Measurements from ENCODE around the gene STPG3. TPM values are rescaled to one million over a fixed set of nuclear protein-coding genes. Genes with fewer than 3 reads are reported as not detected.

STPG3 gene
- total and polyA plus RNA-seq, 2 of the 13 experiments (the other 11 are each of a cell fraction or from before 2014, with no cell fraction given), result not detected

DNA sequence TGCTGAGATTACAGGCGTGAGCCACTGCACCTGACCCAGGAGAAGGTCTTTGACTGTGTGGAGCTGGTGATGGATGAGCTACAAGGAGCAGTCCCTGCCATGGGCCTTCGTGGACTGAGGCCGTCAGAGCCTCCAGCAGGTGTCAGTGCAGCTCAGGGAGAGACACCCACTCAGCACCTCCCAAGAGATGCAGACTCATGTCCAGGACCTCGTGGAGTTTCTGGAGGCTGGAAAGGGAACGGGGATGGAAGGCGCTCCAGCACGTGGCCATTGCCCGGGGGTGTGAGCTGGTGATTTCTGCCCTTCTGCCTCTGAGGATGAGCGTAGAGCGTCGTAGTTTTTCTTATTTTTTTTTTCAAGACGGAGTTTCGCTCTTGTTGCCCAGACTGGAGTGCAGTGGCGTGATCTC lies 35.9 kb downstream of the STPG3 start (continued):
- TF ChIP-seq, protein P1, sequence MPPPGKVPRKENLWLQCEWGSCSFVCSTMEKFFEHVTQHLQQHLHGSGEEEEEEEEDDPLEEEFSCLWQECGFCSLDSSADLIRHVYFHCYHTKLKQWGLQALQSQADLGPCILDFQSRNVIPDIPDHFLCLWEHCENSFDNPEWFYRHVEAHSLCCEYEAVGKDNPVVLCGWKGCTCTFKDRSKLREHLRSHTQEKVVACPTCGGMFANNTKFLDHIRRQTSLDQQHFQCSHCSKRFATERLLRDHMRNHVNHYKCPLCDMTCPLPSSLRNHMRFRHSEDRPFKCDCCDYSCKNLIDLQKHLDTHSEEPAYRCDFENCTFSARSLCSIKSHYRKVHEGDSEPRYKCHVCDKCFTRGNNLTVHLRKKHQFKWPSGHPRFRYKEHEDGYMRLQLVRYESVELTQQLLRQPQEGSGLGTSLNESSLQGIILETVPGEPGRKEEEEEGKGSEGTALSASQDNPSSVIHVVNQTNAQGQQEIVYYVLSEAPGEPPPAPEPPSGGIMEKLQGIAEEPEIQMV (CRISPR knock-in tag; IDR thresholded peaks at IDR 0.05; ENCODE audit: low read depth), result no peak
- TF ChIP-seq, protein P2, sequence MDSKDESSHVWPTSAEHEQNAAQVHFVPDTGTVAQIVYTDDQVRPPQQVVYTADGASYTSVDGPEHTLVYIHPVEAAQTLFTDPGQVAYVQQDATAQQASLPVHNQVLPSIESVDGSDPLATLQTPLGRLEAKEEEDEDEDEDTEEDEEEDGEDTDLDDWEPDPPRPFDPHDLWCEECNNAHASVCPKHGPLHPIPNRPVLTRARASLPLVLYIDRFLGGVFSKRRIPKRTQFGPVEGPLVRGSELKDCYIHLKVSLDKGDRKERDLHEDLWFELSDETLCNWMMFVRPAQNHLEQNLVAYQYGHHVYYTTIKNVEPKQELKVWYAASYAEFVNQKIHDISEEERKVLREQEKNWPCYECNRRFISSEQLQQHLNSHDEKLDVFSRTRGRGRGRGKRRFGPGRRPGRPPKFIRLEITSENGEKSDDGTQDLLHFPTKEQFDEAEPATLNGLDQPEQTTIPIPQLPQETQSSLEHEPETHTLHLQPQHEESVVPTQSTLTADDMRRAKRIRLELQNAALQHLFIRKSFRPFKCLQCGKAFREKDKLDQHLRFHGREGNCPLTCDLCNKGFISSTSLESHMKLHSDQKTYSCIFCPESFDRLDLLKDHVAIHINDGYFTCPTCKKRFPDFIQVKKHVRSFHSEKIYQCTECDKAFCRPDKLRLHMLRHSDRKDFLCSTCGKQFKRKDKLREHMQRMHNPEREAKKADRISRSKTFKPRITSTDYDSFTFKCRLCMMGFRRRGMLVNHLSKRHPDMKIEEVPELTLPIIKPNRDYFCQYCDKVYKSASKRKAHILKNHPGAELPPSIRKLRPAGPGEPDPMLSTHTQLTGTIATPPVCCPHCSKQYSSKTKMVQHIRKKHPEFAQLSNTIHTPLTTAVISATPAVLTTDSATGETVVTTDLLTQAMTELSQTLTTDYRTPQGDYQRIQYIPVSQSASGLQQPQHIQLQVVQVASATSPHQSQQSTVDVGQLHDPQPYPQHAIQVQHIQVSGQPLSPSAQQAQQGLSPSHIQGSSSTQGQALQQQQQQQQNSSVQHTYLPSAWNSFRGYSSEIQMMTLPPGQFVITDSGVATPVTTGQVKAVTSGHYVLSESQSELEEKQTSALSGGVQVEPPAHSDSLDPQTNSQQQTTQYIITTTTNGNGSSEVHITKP (CRISPR knock-in tag; IDR thresholded peaks at IDR 0.05; ENCODE audit: low read depth), result no peak
- TF ChIP-seq SP1 (IDR thresholded peaks at IDR 0.05) (no peak), SP1 (CRISPR knock-in tag; IDR thresholded peaks at IDR 0.05) (0 out of 2 replicates have a peak, but pooled peaks have one; percentile 25), SAP130 (CRISPR knock-in tag; IDR thresholded peaks at IDR 0.05; ENCODE audit: low read depth) (peak; percentile 59; the same call in 1 of the 2 replicates), NONO (IDR thresholded peaks at IDR 0.05) (no peak), NONO (CRISPR knock-in tag; conservative IDR thresholded peaks at IDR 0.05) (no peak), NCOA2 (CRISPR knock-in tag; IDR thresholded peaks at IDR 0.05) (no peak), NFIB (CRISPR knock-in tag; IDR thresholded peaks at IDR 0.05; ENCODE audit: borderline replicate concordance) (no peak), FOXM1 (CRISPR knock-in tag; IDR thresholded peaks at IDR 0.05) (no peak), TOE1 (CRISPR knock-in tag; IDR thresholded peaks at IDR 0.05) (no peak), SALL1 (CRISPR knock-in tag; IDR thresholded peaks at IDR 0.05) (peak; percentile 52; the same call in 1 of the 2 replicates), GATAD2A (CRISPR knock-in tag; IDR thresholded peaks at IDR 0.05) (peak; percentile 31; the same call in 1 of the 2 replicates), FOXK2 (IDR thresholded peaks at IDR 0.05) (no peak), ZNF780A (CRISPR knock-in tag; IDR thresholded peaks at IDR 0.05) (no peak), ATM (IDR thresholded peaks at IDR 0.05; ENCODE audit: borderline replicate concordance) (no peak), IKZF4 (CRISPR knock-in tag; IDR thresholded peaks at IDR 0.05; ENCODE audit: borderline replicate concordance, low read depth, not compliant biosample characterization) (no peak)
- TF ChIP-seq, protein P3, sequence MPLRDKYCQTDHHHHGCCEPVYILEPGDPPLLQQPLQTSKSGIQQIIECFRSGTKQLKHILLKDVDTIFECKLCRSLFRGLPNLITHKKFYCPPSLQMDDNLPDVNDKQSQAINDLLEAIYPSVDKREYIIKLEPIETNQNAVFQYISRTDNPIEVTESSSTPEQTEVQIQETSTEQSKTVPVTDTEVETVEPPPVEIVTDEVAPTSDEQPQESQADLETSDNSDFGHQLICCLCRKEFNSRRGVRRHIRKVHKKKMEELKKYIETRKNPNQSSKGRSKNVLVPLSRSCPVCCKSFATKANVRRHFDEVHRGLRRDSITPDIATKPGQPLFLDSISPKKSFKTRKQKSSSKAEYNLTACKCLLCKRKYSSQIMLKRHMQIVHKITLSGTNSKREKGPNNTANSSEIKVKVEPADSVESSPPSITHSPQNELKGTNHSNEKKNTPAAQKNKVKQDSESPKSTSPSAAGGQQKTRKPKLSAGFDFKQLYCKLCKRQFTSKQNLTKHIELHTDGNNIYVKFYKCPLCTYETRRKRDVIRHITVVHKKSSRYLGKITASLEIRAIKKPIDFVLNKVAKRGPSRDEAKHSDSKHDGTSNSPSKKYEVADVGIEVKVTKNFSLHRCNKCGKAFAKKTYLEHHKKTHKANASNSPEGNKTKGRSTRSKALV (CRISPR knock-in tag; IDR thresholded peaks at IDR 0.05), result no peak
- TF ChIP-seq, protein P4, sequence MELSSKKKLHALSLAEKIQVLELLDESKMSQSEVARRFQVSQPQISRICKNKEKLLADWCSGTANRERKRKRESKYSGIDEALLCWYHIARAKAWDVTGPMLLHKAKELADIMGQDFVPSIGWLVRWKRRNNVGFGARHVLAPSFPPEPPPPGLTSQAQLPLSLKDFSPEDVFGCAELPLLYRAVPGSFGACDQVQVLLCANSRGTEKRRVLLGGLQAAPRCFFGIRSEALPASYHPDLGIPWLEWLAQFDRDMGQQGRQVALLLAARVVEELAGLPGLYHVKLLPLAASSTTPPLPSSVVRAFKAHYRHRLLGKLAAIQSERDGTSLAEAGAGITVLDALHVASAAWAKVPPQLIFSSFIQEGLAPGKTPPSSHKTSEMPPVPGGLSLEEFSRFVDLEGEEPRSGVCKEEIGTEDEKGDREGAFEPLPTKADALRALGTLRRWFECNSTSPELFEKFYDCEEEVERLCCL (CRISPR knock-in tag; IDR thresholded peaks at IDR 0.05; ENCODE audit: borderline replicate concordance), result no peak

All from HepG2 (cell line).